Activated CD8-positive, alpha-beta T cell treated with anti-CD3 and anti-CD28 coated beads for 36 hours (primary cell): Measurements from ENCODE around the gene CDH18. TPM values are rescaled to one million over a fixed set of nuclear protein-coding genes. Genes with fewer than 3 reads are reported as not detected.

Experiments
- ATAC-seq: fragments of 200-7000 bp; cut with Tn5 transposase; one replicate; pipeline ENCODE4 v1.10.0; 2021; ENCODE audit warnings: mild to moderate bottlenecking, moderate library complexity
- CTCF ChIA-PET: fragments of 350-600 bp; sonication (Branson Sonifier 250); formaldehyde crosslinking; loops from one replicate; lab custom pipeline; 2021; ENCODE audit warnings: antibody characterized with exemption; lab: Charles Lee
- POLR2A ChIA-PET: fragments of 350-600 bp; sonication (Branson Sonifier 250); formaldehyde crosslinking; loops from one replicate; lab custom pipeline; 2021; ENCODE audit warnings: antibody characterized with exemption; lab: Charles Lee
- DNase-seq: peaks from one replicate; pipeline ENCODE4 v3.0.0-alpha.2; 2020
- H3K27ac Mint-ChIP-seq: one replicate; pipeline ENCODE4 v1.8.0; 2021; ENCODE audit warnings: mild to moderate bottlenecking, mixed read lengths
- H3K27me3 Mint-ChIP-seq: one replicate; pipeline ENCODE4 v1.8.0; 2021; ENCODE audit warnings: mixed read lengths
- H3K36me3 Mint-ChIP-seq: one replicate; pipeline ENCODE4 v1.8.0; 2021; ENCODE audit warnings: low read depth, mixed read lengths
- H3K4me1 Mint-ChIP-seq: one replicate; pipeline ENCODE4 v1.8.0; 2021; ENCODE audit warnings: low read depth, mixed read lengths
- H3K4me3 Mint-ChIP-seq: one replicate; pipeline ENCODE4 v1.8.0; 2021; ENCODE audit warnings: mild to moderate bottlenecking, moderate library complexity, mixed read lengths
- H3K9me3 Mint-ChIP-seq: one replicate; pipeline ENCODE4 v1.8.0; 2021; ENCODE audit warnings: mixed read lengths
- CTCF ChIP-seq: fragments of 200-600 bp; IDR thresholded peaks from one replicate; pipeline ENCODE4 v1.8.0; 2022; ENCODE audit warnings: antibody characterized with exemption, mild to moderate bottlenecking
- intact Hi-C: fragments of 100-400 bp; cut with micrococcal nuclease; formaldehyde crosslinking; loops from one replicate; pipeline ENCODE4 v1.10.0; 2022
- total RNA-seq, 2 experiments: library from RNA; stranded (reverse); gene quantifications; one replicate each; pipeline ENCODE4 v1.2.3, GENCODE V29; 2021

CDH18 gene
- total RNA-seq, 2 experiments from 2014 or later: not detected

GRCh38 chr5:19531374-19531952 is 456.5 kb downstream of the CDH18 start:
- Mint-ChIP-seq H3K27ac (no peak overlapping the region), H3K36me3 (no peaks in the 10 kb centered on the region), H3K9me3 (peaks cover 5% of the 10 kb centered on the region), H3K4me1 (no peaks in the 10 kb centered on the region), H3K4me3 (no peak overlapping the region), H3K27me3 (no peaks in the 10 kb centered on the region)
- intact Hi-C loops: no loop called here
- TF ChIP-seq CTCF: no peak
- no peak for DNase-seq
- POLR2A ChIA-PET: no interaction called here
- CTCF ChIA-PET: no interaction called here
- ATAC-seq: no peak

DNA sequence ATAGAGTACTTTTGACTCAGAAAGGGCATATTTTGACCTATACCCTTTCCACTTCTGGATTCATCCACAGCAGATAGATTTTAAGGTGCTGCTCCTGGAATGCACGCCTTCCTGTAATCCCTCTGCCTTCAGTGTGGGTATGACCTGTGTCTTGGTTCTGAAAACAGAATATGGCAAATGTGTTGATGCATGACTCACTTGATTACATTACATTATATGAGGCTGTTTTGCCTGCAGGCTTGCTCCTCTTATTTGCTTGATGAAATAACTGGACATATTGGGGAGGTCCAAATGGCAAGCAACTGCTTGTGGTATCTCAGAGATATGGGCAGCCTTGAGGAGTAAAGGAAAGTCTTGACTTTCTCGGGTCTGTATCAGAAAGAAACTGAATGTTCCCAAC is 468.6 kb downstream of the CDH18 start:
- intact Hi-C loops: no loop called here
- H3K9me3 Mint-ChIP-seq: peaks cover 12% of the 10 kb centered on the region
- ChIA-PET CTCF (no interaction called here), POLR2A (no interaction called here)
- H3K27me3 Mint-ChIP-seq: no peaks in the 10 kb centered on the region
- DNase-seq: no peak
- TF ChIP-seq CTCF: no peak
- no peak overlapping the region for H3K27ac Mint-ChIP-seq
- ATAC-seq: no peak
- no peaks in the 10 kb centered on the region for H3K36me3 Mint-ChIP-seq
- no peak overlapping the region for H3K4me3 Mint-ChIP-seq
- no peaks in the 10 kb centered on the region for H3K4me1 Mint-ChIP-seq

GRCh38 chr5:19498852-19499251 is 489.1 kb downstream of the CDH18 start:
- POLR2A ChIA-PET: no interaction called here
- intact Hi-C loops: no loop called here
- no peaks in the 10 kb centered on the region for H3K4me1 Mint-ChIP-seq
- ATAC-seq (no peak), DNase-seq (no peak)
- H3K9me3 Mint-ChIP-seq: peaks cover 4% of the 10 kb centered on the region
- no peaks in the 10 kb centered on the region for H3K27me3 Mint-ChIP-seq
- no peak overlapping the region for H3K4me3 Mint-ChIP-seq
- no peaks in the 10 kb centered on the region for H3K36me3 Mint-ChIP-seq
- TF ChIP-seq CTCF: no peak
- CTCF ChIA-PET: no interaction called here
- H3K27ac Mint-ChIP-seq: no peak overlapping the region

- H3K4me3 Mint-ChIP-seq: no peak overlapping the region
- TF ChIP-seq CTCF: no peak
- H3K27me3 Mint-ChIP-seq: no peaks in the 10 kb centered on the region
- H3K9me3 Mint-ChIP-seq: peaks cover 4% of the 10 kb centered on the region
- ChIA-PET CTCF (interaction anchor here (0.6 kb wide), 1 partner anchor 838 kb away, joined by 3 read pairs; no protein-coding TSS in a partner anchor), POLR2A (no interaction called here)
- intact Hi-C loops: no loop called here
- no peaks in the 10 kb centered on the region for H3K4me1 Mint-ChIP-seq
- no peak for DNase-seq
- no peak overlapping the region for H3K27ac Mint-ChIP-seq
- H3K36me3 Mint-ChIP-seq: no peaks in the 10 kb centered on the region
- ATAC-seq: no peak
These were observed 490.7 kb downstream of the CDH18 start for GRCh38 chr5:19497229-19497815.

GRCh38 chr5:19496056-19496455 is 491.9 kb downstream of the CDH18 start:
- no peaks in the 10 kb centered on the region for H3K4me1 Mint-ChIP-seq
- POLR2A ChIA-PET: no interaction called here
- H3K27ac Mint-ChIP-seq: no peak overlapping the region
- no peak for TF ChIP-seq CTCF
- no peaks in the 10 kb centered on the region for H3K36me3 Mint-ChIP-seq
- CTCF ChIA-PET: no interaction called here
- ATAC-seq (no peak), DNase-seq (no peak)
- no peak overlapping the region for H3K4me3 Mint-ChIP-seq
- H3K27me3 Mint-ChIP-seq: no peaks in the 10 kb centered on the region
- intact Hi-C loops: no loop called here
- peaks cover 7% of the 10 kb centered on the region for H3K9me3 Mint-ChIP-seq
